Tibial nerve (tissue), 4 donors: ENCODE results near the gene P2RX6. TPM values are rescaled to one million over a fixed set of nuclear protein-coding genes. Genes with fewer than 3 reads are reported as not detected.
A peak's percentile ranks its signal among the peaks of the same experiment; 100 is the strongest.

ENCODE experiments used
- DNase-seq, 2 donors: peaks; one replicate each; pipeline ENCODE4 v3.0.0-alpha.2; 2019; ENCODE audit warnings: low spot score in 2 of 2
- H3K27ac ChIP-seq, 4 donors: fragments of 200-600 bp; sonication (generic) in 3 of 4; one replicate each; pipeline ENCODE4 v1.5.1; 2017 to 2019; ENCODE audit warnings: mild to moderate bottlenecking in 1 of 4
- H3K27me3 ChIP-seq, 2 donors: fragments of 200-600 bp; sonication (generic) in 1 of 2; one replicate each; pipeline versions ENCODE4 v1.5.1 to v1.6.0; 2017 to 2019
- H3K36me3 ChIP-seq, 3 donors: fragments of 200-600 bp; sonication (generic); one replicate each; pipeline ENCODE4 v1.5.1; 2018 to 2019
- H3K4me1 ChIP-seq, 4 donors: fragments of 200-600 bp; sonication (generic) in 3 of 4; one replicate each; pipeline ENCODE4 v1.5.1; 2017 to 2019
- H3K4me3 ChIP-seq, 4 donors: fragments of 200-600 bp; sonication (generic) in 3 of 4; one replicate each; pipeline ENCODE4 v1.5.1; 2017 to 2019; ENCODE audit warnings: mild to moderate bottlenecking in 1 of 4, moderate library complexity in 1 of 4
- H3K9me3 ChIP-seq, 4 donors: fragments of 200-600 bp; sonication (generic) in 3 of 4; one replicate each; pipeline ENCODE4 v1.5.1; 2017 to 2019
- EP300 ChIP-seq, 2 donors: sonication (generic); formaldehyde crosslinking; IDR thresholded peaks; one replicate each; pipeline ENCODE4 v1.6.1; 2017; ENCODE audit warnings: antibody characterized with exemption in 2 of 2, mild to moderate bottlenecking in 1 of 2
- POLR2A ChIP-seq, 2 donors: fragments of 450-650 bp; IDR thresholded peaks; one replicate each; pipeline ENCODE4 v1.6.1; 2017; ENCODE audit warnings: antibody characterized with exemption in 2 of 2, mild to moderate bottlenecking in 2 of 2, moderate library complexity in 2 of 2
- WGBS, 2 donors: methylation state at CpG; one replicate each; pipeline ENCODE4 v1.1.5; 2018; 5-methylcytosine and 5-hydroxymethylcytosine counted together
- total RNA-seq, 4 donors: library from RNA; depleted of rRNA; stranded (reverse); fragments of >200 nt; gene quantifications; one replicate each; pipeline ENCODE4 v1.1.0, GENCODE V29; 2016
- TF ChIP-seq, protein P1 (sequence below), 5 experiments: fragments of 200-600 bp in 3 of 5; fragments of 450-650 bp in 2 of 5; sonication (generic) in 3 of 5; IDR thresholded peaks; one replicate each; pipeline ENCODE4 v1.5.1; 2016 to 2019; ENCODE audit warnings: antibody characterized with exemption in 5 of 5, mild to moderate bottlenecking in 3 of 5, moderate library complexity in 2 of 5

Gene P2RX6
- total RNA-seq, 4 donors from 2014 or later = 0.63 to 3.3 (median 0.78) TPM

DNA sequence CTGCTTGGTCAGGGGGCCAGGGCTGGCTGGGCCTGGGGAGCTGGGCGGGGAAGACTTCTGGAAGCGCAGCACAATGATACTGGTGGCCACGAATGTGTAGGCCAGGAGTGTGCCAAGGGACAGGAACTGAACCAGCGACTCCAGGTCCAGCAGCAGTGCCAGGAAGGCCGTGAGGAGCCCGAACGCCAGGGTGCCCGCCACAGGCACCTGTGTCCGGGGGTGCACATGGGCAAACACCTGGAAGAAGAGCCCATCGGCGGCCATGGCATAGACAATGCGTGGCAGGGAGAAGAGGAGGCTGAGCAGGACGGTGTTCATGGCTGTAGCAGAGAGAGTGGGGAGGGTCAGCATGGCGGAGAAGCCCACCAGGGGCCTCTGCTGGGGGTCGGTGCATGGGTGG lies 15.1 kb downstream of the P2RX6 start:
- peaks cover 0 to 40% of the 10 kb centered on the region in 2 donors for H3K27me3 ChIP-seq

DNA sequence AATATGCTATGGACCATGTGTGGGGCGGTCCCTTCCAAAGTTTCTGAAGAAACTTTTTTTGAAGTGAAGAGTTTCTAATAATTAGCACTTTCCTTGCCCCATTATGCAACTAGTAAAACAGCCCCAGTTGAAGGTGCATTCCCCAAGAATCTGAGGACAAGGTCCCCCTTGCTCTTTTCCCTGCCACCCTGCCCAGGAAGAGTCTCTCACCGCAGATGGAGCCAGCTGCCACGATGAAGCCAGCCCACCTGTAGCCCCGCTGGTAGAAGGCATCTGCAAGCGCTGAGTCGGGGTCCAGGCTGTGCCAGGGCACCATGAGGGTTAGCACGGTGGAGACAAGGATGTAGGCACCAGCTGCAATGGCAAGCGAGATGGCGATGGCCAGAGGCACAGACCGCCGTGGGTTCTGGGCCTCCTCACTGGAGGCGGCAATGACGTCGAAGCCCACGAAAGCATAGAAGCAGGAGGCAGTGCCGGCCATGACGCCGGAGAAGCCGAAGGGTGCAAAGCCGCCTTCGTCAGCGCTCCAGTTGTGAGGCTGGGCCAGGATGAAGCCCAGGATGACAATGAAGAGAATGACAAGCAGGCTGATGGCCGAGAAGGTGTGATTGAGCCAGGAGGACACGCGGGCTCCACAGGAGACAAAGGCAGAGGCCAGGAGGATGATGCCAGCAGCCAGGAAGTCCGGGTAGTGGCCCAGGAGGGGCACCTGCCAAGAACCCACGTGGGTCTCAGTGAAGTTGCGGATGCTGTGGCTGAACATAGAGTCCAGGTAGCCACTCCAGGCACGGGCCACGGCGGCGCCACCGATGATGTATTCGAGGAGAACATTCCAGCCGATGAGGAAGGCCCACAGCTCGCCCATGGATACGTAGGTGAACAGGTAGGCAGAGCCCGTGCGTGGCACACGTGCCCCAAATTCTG lies 15.9 kb downstream of the P2RX6 start:
- H3K27ac ChIP-seq = no peak overlapping the region
- TF ChIP-seq, protein P1, sequence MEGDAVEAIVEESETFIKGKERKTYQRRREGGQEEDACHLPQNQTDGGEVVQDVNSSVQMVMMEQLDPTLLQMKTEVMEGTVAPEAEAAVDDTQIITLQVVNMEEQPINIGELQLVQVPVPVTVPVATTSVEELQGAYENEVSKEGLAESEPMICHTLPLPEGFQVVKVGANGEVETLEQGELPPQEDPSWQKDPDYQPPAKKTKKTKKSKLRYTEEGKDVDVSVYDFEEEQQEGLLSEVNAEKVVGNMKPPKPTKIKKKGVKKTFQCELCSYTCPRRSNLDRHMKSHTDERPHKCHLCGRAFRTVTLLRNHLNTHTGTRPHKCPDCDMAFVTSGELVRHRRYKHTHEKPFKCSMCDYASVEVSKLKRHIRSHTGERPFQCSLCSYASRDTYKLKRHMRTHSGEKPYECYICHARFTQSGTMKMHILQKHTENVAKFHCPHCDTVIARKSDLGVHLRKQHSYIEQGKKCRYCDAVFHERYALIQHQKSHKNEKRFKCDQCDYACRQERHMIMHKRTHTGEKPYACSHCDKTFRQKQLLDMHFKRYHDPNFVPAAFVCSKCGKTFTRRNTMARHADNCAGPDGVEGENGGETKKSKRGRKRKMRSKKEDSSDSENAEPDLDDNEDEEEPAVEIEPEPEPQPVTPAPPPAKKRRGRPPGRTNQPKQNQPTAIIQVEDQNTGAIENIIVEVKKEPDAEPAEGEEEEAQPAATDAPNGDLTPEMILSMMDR (IDR thresholded peaks at IDR 0.05) = no peak
- TF ChIP-seq POLR2A (IDR thresholded peaks at IDR 0.05) (no peak), EP300 (IDR thresholded peaks at IDR 0.05) (no peak)
- H3K4me3 ChIP-seq = no peak overlapping the region
- no peak for DNase-seq
- peaks cover 0 to 18% (median 9%) of the 10 kb centered on the region in 4 donors for H3K4me1 ChIP-seq
- no peaks in the 10 kb centered on the region for H3K36me3 ChIP-seq
- WGBS, 2 donors = 92 to 93% methylated on average over 36 to 40 of the region's 40 CpGs
- no peaks in the 10 kb centered on the region for H3K9me3 ChIP-seq
- H3K27me3 ChIP-seq = peaks cover 0 to 40% of the 10 kb centered on the region in 2 donors

More for the DNA sequence above, 15.1 kb downstream of the P2RX6 start:
- H3K4me1 ChIP-seq = peaks cover 0 to 18% (median 9%) of the 10 kb centered on the region in 4 donors
- no peak for DNase-seq
- no peaks in the 10 kb centered on the region for H3K36me3 ChIP-seq
- TF ChIP-seq POLR2A (IDR thresholded peaks at IDR 0.05) (no peak), EP300 (IDR thresholded peaks at IDR 0.05) (no peak)
- TF ChIP-seq, protein P1 (IDR thresholded peaks at IDR 0.05) = no peak
- H3K9me3 ChIP-seq = no peaks in the 10 kb centered on the region
- 91 to 96% methylated on average over 15 of the region's 15 CpGs for WGBS, 2 donors
- no peak overlapping the region for H3K4me3 ChIP-seq
- H3K27ac ChIP-seq = no peak overlapping the region

DNA sequence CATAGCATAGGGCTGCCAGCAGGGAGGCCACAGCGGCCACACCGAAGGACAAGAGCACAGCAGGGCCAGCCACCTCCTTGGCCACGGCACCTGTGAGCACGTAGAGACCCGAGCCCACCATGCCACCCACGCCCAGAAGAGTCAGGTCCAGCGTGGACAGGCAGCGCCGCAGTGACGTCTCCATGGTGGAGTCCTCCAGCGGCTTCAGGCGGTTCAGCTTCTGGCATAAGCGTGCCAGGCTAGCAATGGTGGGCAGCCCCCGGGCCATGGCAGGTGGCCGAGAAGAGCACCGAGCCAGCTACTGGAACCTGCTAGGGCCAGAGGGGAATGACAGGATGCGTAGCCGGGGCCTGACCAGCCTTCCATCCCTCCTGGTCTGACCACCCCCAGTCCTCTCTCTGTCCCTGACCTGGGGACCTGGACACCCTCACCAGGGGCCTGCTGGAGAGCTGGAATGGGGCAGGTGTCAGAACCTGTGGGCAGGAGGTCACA lies 16.6 kb downstream of the P2RX6 start:
- TF ChIP-seq EP300 (IDR thresholded peaks at IDR 0.05) = no peak
- TF ChIP-seq, protein P1 (IDR thresholded peaks at IDR 0.05) = no peak
- no peak for TF ChIP-seq POLR2A (IDR thresholded peaks at IDR 0.05)
- Histone ChIP-seq H3K27me3 (peaks cover 0 to 40% of the 10 kb centered on the region in 2 donors), H3K27ac (no peak overlapping the region), H3K4me3 (peak overlapping the region in 2 of 4 donors; percentile 37 to 47), H3K36me3 (no peaks in the 10 kb centered on the region), H3K4me1 (peaks cover 0 to 18% (median 9%) of the 10 kb centered on the region in 4 donors), H3K9me3 (no peaks in the 10 kb centered on the region)
- DNase-seq = no peak
- 92% methylated on average over 11 of the region's 18 CpGs; no CpG with 5 or more reads in 1 of the 2 donors for WGBS, 2 donors

DNA sequence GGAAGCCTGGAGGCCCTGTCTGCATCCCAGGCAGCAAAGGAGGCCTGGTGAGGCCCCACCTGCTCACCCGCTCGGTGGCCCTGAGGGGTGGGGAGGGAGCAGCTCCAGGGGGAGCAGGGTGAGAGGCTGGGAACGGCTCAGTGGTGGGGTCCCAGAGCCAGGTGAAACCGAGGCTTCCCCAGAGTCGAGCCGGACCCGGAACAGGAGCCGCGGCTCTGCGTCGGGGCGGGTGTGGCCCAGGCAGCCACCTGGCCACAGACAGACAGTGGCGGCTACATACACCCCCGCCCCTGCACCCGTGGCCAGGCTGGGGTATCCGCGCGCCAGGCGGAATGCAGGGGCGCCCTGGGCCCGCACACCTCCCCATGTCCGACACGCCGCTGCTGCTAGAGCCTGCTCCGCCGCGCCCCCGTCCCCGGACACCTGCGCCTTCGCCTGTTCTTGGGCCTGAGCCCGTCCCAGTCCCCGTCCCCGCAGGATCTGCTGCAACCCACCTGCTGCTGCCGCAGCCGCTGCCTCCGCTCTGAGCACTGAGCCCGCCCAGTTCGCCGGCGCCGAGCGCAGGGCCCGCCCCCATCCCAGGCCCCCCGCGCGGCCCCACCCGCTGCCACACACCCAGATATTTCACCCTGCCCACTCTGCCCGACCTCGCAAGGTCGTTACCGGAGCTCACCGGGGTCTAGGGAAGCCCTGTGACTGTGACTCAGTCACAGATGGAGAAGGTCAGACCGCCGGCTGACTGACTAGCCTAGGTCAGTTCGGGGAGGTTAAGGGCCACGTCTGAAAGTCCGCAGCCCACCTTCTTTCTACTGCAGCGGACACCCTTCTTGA lies 17.3 kb downstream of the P2RX6 start, which contains the start of gene SLC7A4:
SLC7A4 (minus strand) TSS at position 525 of the 831 bp plus-strand sequence. CDS start 749 bp downstream, outside the sequence.
- Histone ChIP-seq H3K27me3 (peaks cover 0 to 40% of the 10 kb centered on the region in 2 donors), H3K4me3 (peak within 1 kb of the TSS in 3 of 4 donors; percentile 25 to 47 (median 37)), H3K9me3 (no peaks in the 10 kb centered on the region), H3K27ac (peak within 1 kb of the TSS in 1 of 4 donors; percentile 12), H3K4me1 (peaks cover 0 to 20% (median 9%) of the 10 kb centered on the region in 4 donors), H3K36me3 (no peaks in the 10 kb centered on the region)
- 4 to 8% methylated on average over 16 to 46 of the region's 59 CpGs for WGBS, 2 donors
- no peak for TF ChIP-seq POLR2A (IDR thresholded peaks at IDR 0.05)
- TF ChIP-seq, protein P1 (IDR thresholded peaks at IDR 0.05) = no peak
- TF ChIP-seq EP300 (IDR thresholded peaks at IDR 0.05) = no peak
- no peak for DNase-seq
